NOMO-1 (cell line): ENCODE data around the gene BBS1.
"Not testable (repeated sequence)": the region's sequence is repeated elsewhere in the genome, so short reads cannot be mapped to it uniquely, and the experiment has no call there.

Experiments
- DNase-seq, 2 experiments: peaks; one replicate each; lab custom pipeline; 2025; ENCODE audit not compliant: unreplicated experiment in 2 of 2; lab: John Stamatoyannopoulos, UW

BBS1 gene

GRCh38 chr11:66523611-66524010 lies 13.2 kb downstream of the BBS1 start:
- DNase-seq = no peak

GRCh38 chr11:66524304-66525040 lies 14.0 kb downstream of the BBS1 start:
- no peak for DNase-seq

- DNase-seq = no peak
These were observed 18.6 kb downstream of the BBS1 start for GRCh38 chr11:66529069-66529468.

- no peak for DNase-seq
These were observed 19.2 kb downstream of the BBS1 start for GRCh38 chr11:66529655-66530054.

GRCh38 chr11:66530927-66531709 lies 20.7 kb downstream of the BBS1 start:
- no peak for DNase-seq

- no peak for DNase-seq
These were observed 21.4 kb downstream of the BBS1 start for GRCh38 chr11:66531841-66532240.

- no peak for DNase-seq
These were observed 22.3 kb downstream of the BBS1 start for GRCh38 chr11:66532784-66533183.

GRCh38 chr11:66539170-66539869 lies 28.9 kb downstream of the BBS1 start:
- no peak for DNase-seq

- DNase-seq = no peak
These were observed 29.4 kb downstream of the BBS1 start for GRCh38 chr11:66539870-66540213.

GRCh38 chr11:66540598-66540997 lies 30.2 kb downstream of the BBS1 start:
- not testable (repeated sequence) for DNase-seq

- DNase-seq = no peak
These were observed 31.5 kb downstream of the BBS1 start for GRCh38 chr11:66541892-66542291.

- no peak for DNase-seq
These were observed 31.9 kb downstream of the BBS1 start for GRCh38 chr11:66542362-66542761.

GRCh38 chr11:66543263-66544107 lies 33.0 kb downstream of the BBS1 start:
- no peak for DNase-seq

- DNase-seq = not testable (repeated sequence)
These were observed 34.5 kb downstream of the BBS1 start for GRCh38 chr11:66544952-66545351.

GRCh38 chr11:66545701-66546367 lies 35.4 kb downstream of the BBS1 start, which contains the start of gene ZDHHC24:
ZDHHC24 (minus strand) TSS chr11:66546048; CDS start chr11:66546003, 45 bp downstream.
- peak; percentile 97 to 98 for DNase-seq

- DNase-seq = no peak
These were observed 36.0 kb downstream of the BBS1 start, which contains the start of gene ACTN3 for GRCh38 chr11:66546368-66546965. ACTN3 (plus strand) TSS chr11:66546903; CDS start chr11:66546938, 35 bp downstream.

GRCh38 chr11:66546966-66547661 lies 36.7 kb downstream of the BBS1 start:
- no peak for DNase-seq

- no peak for DNase-seq
These were observed 37.2 kb downstream of the BBS1 start for GRCh38 chr11:66547662-66548009.

GRCh38 chr11:66548041-66548440 lies 37.6 kb downstream of the BBS1 start:
- no peak for DNase-seq
